ENCODE measurements around the gene SORCS2.

GRCh38 chr4:7539186-7539585, 346.8 kb downstream of the SORCS2 start:
- TF ChIP-seq, protein P1, sequence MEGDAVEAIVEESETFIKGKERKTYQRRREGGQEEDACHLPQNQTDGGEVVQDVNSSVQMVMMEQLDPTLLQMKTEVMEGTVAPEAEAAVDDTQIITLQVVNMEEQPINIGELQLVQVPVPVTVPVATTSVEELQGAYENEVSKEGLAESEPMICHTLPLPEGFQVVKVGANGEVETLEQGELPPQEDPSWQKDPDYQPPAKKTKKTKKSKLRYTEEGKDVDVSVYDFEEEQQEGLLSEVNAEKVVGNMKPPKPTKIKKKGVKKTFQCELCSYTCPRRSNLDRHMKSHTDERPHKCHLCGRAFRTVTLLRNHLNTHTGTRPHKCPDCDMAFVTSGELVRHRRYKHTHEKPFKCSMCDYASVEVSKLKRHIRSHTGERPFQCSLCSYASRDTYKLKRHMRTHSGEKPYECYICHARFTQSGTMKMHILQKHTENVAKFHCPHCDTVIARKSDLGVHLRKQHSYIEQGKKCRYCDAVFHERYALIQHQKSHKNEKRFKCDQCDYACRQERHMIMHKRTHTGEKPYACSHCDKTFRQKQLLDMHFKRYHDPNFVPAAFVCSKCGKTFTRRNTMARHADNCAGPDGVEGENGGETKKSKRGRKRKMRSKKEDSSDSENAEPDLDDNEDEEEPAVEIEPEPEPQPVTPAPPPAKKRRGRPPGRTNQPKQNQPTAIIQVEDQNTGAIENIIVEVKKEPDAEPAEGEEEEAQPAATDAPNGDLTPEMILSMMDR (IDR thresholded peaks at IDR 0.05; ENCODE audit: low read depth, low read length) = no peak
- TF ChIP-seq EZH2phosphoT487 (IDR thresholded peaks at IDR 0.05; ENCODE audit: low read depth) = no peak
